A549 (cell line): ENCODE measurements around the gene PLEKHD1. TPM values are rescaled to one million over a fixed set of nuclear protein-coding genes. Genes with fewer than 3 reads are reported as not detected.

ENCODE experiments used
- ATAC-seq, 2 experiments: fragments of 200-7000 bp in 1 of 2; fragments of >200 bp in 1 of 2; cut with Nextera tagmentation in 1 of 2; cut with Tn5 transposase in 1 of 2; 3 replicates each; pipeline versions ENCODE4 v1.8.0 to v1.9.1; 2018 to 2020; ENCODE audit warnings: mild to moderate bottlenecking in 1 of 2, moderate library complexity in 1 of 2
- CTCF ChIA-PET: fragments of 300-600 bp; sonication (Branson Sonifier 250); formaldehyde crosslinking; extraction: SDS; loops from one replicate; lab custom pipeline; 2021; ENCODE audit warnings: antibody characterized with exemption, inconsistent platforms; lab: Yijun Ruan, JAX
- POLR2A ChIA-PET: fragments of 350-600 bp; formaldehyde crosslinking; extraction: SDS; loops from one replicate; lab custom pipeline; 2021; ENCODE audit warnings: antibody characterized with exemption, inconsistent platforms; lab: Yijun Ruan, JAX
- DNase-seq, 2 experiments: peaks; one replicate each; pipeline versions ENCODE4 v3.0.0 to v3.0.0-alpha.2; 2011 to 2016; ENCODE audit warnings: low read depth in 1 of 2, low spot score in 1 of 2
- FAIRE-seq: peaks from 2 replicates; lab custom pipeline; 2011; peaks lifted over from hg19 to GRCh38; lab: Jason Lieb, UNC
- H3K27ac ChIP-seq, 2 experiments: fragments of >200 bp; sonication (Bioruptor Twin); formaldehyde crosslinking; 3 replicates each; pipeline ENCODE4 v1.5.1; 2016 to 2017
- H3K4me1 ChIP-seq: fragments of >200 bp; sonication (Bioruptor Twin); formaldehyde crosslinking; 3 replicates; pipeline ENCODE4 v1.6.1; 2016
- H3K4me2 ChIP-seq: fragments of >200 bp; sonication (Bioruptor Twin); formaldehyde crosslinking; 3 replicates; pipeline ENCODE4 v1.6.1; 2016
- H3K4me3 ChIP-seq: fragments of >200 bp; sonication (Bioruptor Twin); formaldehyde crosslinking; 3 replicates; pipeline ENCODE4 v1.5.1; 2016
- H3K9me3 ChIP-seq: fragments of >200 bp; sonication (Bioruptor Twin); formaldehyde crosslinking; 3 replicates; pipeline ENCODE4 v1.6.1; 2016
- ATOH8 ChIP-seq: fragments of 250-450 bp; sonication (Bioruptor Pico); IDR thresholded peaks from 2 replicates; pipeline ENCODE4 v1.5.0; 2020; ENCODE audit warnings: low read depth, mild to moderate bottlenecking, moderate library complexity
- CBX2 ChIP-seq: fragments of 200-600 bp; sonication (generic); IDR thresholded peaks from 2 replicates; pipeline ENCODE4 v1.6.1; 2016; ENCODE audit warnings: low read depth, mild to moderate bottlenecking, borderline replicate concordance
- CBX8 ChIP-seq: fragments of 200-600 bp; sonication (generic); IDR thresholded peaks from 2 replicates; pipeline ENCODE4 v1.6.1; 2016
- CEBPB ChIP-seq, 2 experiments: fragments of >200 bp in 1 of 2; sonication (Bioruptor Twin) in 1 of 2; formaldehyde crosslinking in 1 of 2; IDR thresholded peaks; 2 replicates each; pipeline ENCODE4 v1.6.1; 2012 to 2016
- CHD2 ChIP-seq: fragments of 150-350 bp; IDR thresholded peaks from 2 replicates; pipeline ENCODE4 v1.6.1; 2014; ENCODE audit warnings: low read length; ENCODE audit not compliant: partially characterized antibody
- CHD4 ChIP-seq: fragments of 200-600 bp; sonication (generic); IDR thresholded peaks from 2 replicates; pipeline ENCODE4 v1.6.1; 2016; ENCODE audit warnings: antibody characterized with exemption, mild to moderate bottlenecking, borderline replicate concordance
- EHF ChIP-seq: fragments of 250-450 bp; sonication (Bioruptor Pico); IDR thresholded peaks from 2 replicates; pipeline ENCODE4 v1.5.0; 2020; ENCODE audit warnings: mild to moderate bottlenecking
- EHMT2 ChIP-seq: fragments of 200-600 bp; sonication (generic); IDR thresholded peaks from 2 replicates; pipeline ENCODE4 v1.6.1; 2016; ENCODE audit warnings: antibody characterized with exemption, low read depth, mild to moderate bottlenecking, moderate library complexity
- ELK1 ChIP-seq: fragments of 150-350 bp; IDR thresholded peaks from 2 replicates; pipeline ENCODE4 v1.6.1; 2014; ENCODE audit warnings: low read depth, mild to moderate bottlenecking, low read length
- EP300 ChIP-seq, 2 experiments: fragments of >200 bp; sonication (Bioruptor Twin); formaldehyde crosslinking; IDR thresholded peaks; 2 replicates in 1 of 2; 3 replicates in 1 of 2; pipeline ENCODE4 v1.6.1; 2016 to 2017
- FOSB ChIP-seq: fragments of 250-450 bp; sonication (Bioruptor Pico); IDR thresholded peaks from 2 replicates; pipeline ENCODE4 v1.5.0; 2020; ENCODE audit warnings: mild to moderate bottlenecking, moderate library complexity
- FOSL2 ChIP-seq, 2 experiments: fragments of 450-650 bp in 1 of 2; fragments of >200 bp in 1 of 2; sonication (Bioruptor Twin) in 1 of 2; formaldehyde crosslinking; IDR thresholded peaks; 2 replicates each; pipeline versions ENCODE4 v1.5.0 to v1.6.1; 2016 to 2020; ENCODE audit warnings: mild to moderate bottlenecking in 1 of 2, moderate library complexity in 1 of 2
- HDAC2 ChIP-seq: fragments of 200-600 bp; sonication (generic); IDR thresholded peaks from 2 replicates; pipeline ENCODE4 v1.6.1; 2016
- HOXB13 ChIP-seq: fragments of 250-450 bp; sonication (Bioruptor Pico); IDR thresholded peaks from 2 replicates; pipeline ENCODE4 v1.5.0; 2020; ENCODE audit warnings: low read depth, mild to moderate bottlenecking, moderate library complexity
- JUN ChIP-seq, 2 experiments: fragments of >200 bp; sonication (Bioruptor Twin); formaldehyde crosslinking; IDR thresholded peaks; 2 replicates in 1 of 2; 3 replicates in 1 of 2; pipeline ENCODE4 v1.6.1; 2016 to 2017
- KDM1A ChIP-seq: fragments of 200-600 bp; sonication (generic); IDR thresholded peaks from 2 replicates; pipeline ENCODE4 v1.6.1; 2016; ENCODE audit warnings: low read depth, mild to moderate bottlenecking
- MAX ChIP-seq: IDR thresholded peaks from 2 replicates; pipeline ENCODE4 v1.6.1; 2012
- MAZ ChIP-seq: fragments of 150-350 bp; IDR thresholded peaks from 2 replicates; pipeline ENCODE4 v1.6.1; 2014; ENCODE audit warnings: antibody characterized with exemption, low read depth, low read length, borderline replicate concordance
- MYC ChIP-seq: IDR thresholded peaks from 2 replicates; pipeline ENCODE4 v1.6.1; 2012; ENCODE audit warnings: mild to moderate bottlenecking, inconsistent platforms, low read length, improper control_type of control experiment, borderline replicate concordance
- NPAS2 ChIP-seq: fragments of 250-450 bp; sonication (Bioruptor Pico); IDR thresholded peaks from 2 replicates; pipeline ENCODE4 v1.8.0; 2022; ENCODE audit warnings: mild to moderate bottlenecking, moderate library complexity, borderline replicate concordance
- PHF8 ChIP-seq: fragments of 200-600 bp; sonication (generic); IDR thresholded peaks from 2 replicates; pipeline ENCODE4 v1.6.1; 2016; ENCODE audit warnings: low read depth, mild to moderate bottlenecking, antibody characterized with exemption, moderate library complexity, borderline replicate concordance
- POLR2A ChIP-seq: IDR thresholded peaks from 2 replicates; pipeline ENCODE4 v1.6.1; 2012; ENCODE audit warnings: mild to moderate bottlenecking, low read length
- POLR2AphosphoS2 ChIP-seq: conservative IDR thresholded peaks from 2 replicates; pipeline ENCODE4 v1.6.1; 2012; ENCODE audit warnings: low read length, improper control_type of control experiment, inconsistent platforms
- RAD21 ChIP-seq, 2 experiments: fragments of >200 bp in 1 of 2; sonication (Bioruptor Twin) in 1 of 2; formaldehyde crosslinking in 1 of 2; IDR thresholded peaks in 1 of 2; conservative IDR thresholded peaks in 1 of 2; 2 replicates in 1 of 2; 3 replicates in 1 of 2; pipeline ENCODE4 v1.6.1; 2012 to 2018; ENCODE audit warnings: inconsistent platforms in 1 of 2
- RCOR1 ChIP-seq: fragments of 150-350 bp; IDR thresholded peaks from 2 replicates; pipeline ENCODE4 v1.6.1; 2014; ENCODE audit warnings: antibody characterized with exemption, low read length, low read depth
- ZFP36 ChIP-seq: fragments of 450-650 bp; IDR thresholded peaks from 2 replicates; pipeline ENCODE4 v1.6.1; 2014; ENCODE audit warnings: borderline replicate concordance; ENCODE audit not compliant: partially characterized antibody
- ZNF302 ChIP-seq: fragments of 250-450 bp; sonication (Bioruptor Pico); IDR thresholded peaks from 2 replicates; pipeline ENCODE4 v1.9.0; 2021; ENCODE audit warnings: inconsistent platforms, mild to moderate bottlenecking, moderate library complexity
- ZSCAN20 ChIP-seq: fragments of 250-450 bp; sonication (Bioruptor Pico); IDR thresholded peaks from 2 replicates; pipeline ENCODE4 v1.8.0; 2022; ENCODE audit warnings: mild to moderate bottlenecking, moderate library complexity
- WGBS: methylation state at CpG from one replicate; pipeline ENCODE4 v1.1.6; 2017; ENCODE audit errors: missing lambda C conversion rate; 5-methylcytosine and 5-hydroxymethylcytosine counted together
- polyA plus RNA-seq, 4 experiments: library from polyadenylated mRNA; depleted of rRNA in 3 of 4; stranded (reverse); fragments of >200 nt; fragmentation: RNase III in 1 of 4; extraction: RNeasy Plus Mini Kit Qiagen cat#74134 plus additional on column Dnase treatment in 1 of 4; gene quantifications; 2 replicates in 3 of 4; 3 replicates in 1 of 4; pipeline ENCODE4 v1.2.3, GENCODE V29; 2011 to 2017

The PLEKHD1 gene
- polyA plus RNA-seq, 2 of the 4 experiments (the other 2 are of a cell fraction): 0.01 to 0.04 TPM

- DNase-seq (no peak), ATAC-seq (no peak), FAIRE-seq (no peak)
- H3K27ac ChIP-seq: no peak overlapping the region
- no peak overlapping the region for H3K4me3 ChIP-seq
- POLR2A ChIA-PET: no interaction called here
- no peaks in the 10 kb centered on the region for H3K9me3 ChIP-seq
- CTCF ChIA-PET: interaction anchor here (0.8 to 1.9 kb wide), 6 partner anchors 13 to 257 kb away, joined by 3 to 6 read pairs (median 4); no protein-coding TSS in a partner anchor
- 61% methylated on average over 3 of the region's 5 CpGs for WGBS
- no peak overlapping the region for H3K4me2 ChIP-seq
- no peaks in the 10 kb centered on the region for H3K4me1 ChIP-seq
- TF ChIP-seq FOSB (CRISPR knock-in tag): no peak
Measured at GRCh38 chr14:69500096-69500495, 15.6 kb downstream of the PLEKHD1 start.

GRCh38 chr14:69500736-69501135, 16.2 kb downstream of the PLEKHD1 start:
- no peak overlapping the region for H3K4me3 ChIP-seq
- no peak for FAIRE-seq
- WGBS: 72% methylated on average over 4 of the region's 4 CpGs
- ChIA-PET CTCF (interaction anchor here (0.8 to 1.9 kb wide), 6 partner anchors 14 to 259 kb away, joined by 3 to 6 read pairs (median 4); no protein-coding TSS in a partner anchor), POLR2A (no interaction called here)
- no peak overlapping the region for H3K27ac ChIP-seq
- H3K4me1 ChIP-seq: no peaks in the 10 kb centered on the region
- H3K4me2 ChIP-seq: no peak overlapping the region
- ATAC-seq: no peak
- TF ChIP-seq PHF8 (no peak), HOXB13 (CRISPR knock-in tag) (no peak), ZFP36 (no peak), HDAC2 (no peak), CHD2 (no peak), ATOH8 (CRISPR knock-in tag) (no peak), CBX2 (no peak), ZNF302 (no peak), POLR2AphosphoS2 (no peak), MYC (no peak), EP300 (IDR thresholded peaks at IDR 0.05) (no peak), EHMT2 (no peak)
- H3K9me3 ChIP-seq: no peaks in the 10 kb centered on the region
- DNase-seq: no peak

- ATAC-seq: no peak
- POLR2A ChIA-PET: no interaction called here
- no peaks in the 10 kb centered on the region for H3K4me1 ChIP-seq
- H3K27ac ChIP-seq: no peak overlapping the region
- WGBS: 69% methylated on average over 4 of the region's 4 CpGs
- no peak for FAIRE-seq
- no peaks in the 10 kb centered on the region for H3K9me3 ChIP-seq
- H3K4me2 ChIP-seq: no peak overlapping the region
- TF ChIP-seq ZNF302 (no peak), POLR2A (no peak), RCOR1 (no peak), HDAC2 (no peak)
- CTCF ChIA-PET: interaction anchor here (1.4 to 1.7 kb wide), 3 partner anchors 14 to 260 kb away, joined by 3 to 4 read pairs (median 3); no protein-coding TSS in a partner anchor
- no peak overlapping the region for H3K4me3 ChIP-seq
- no peak for DNase-seq
Measured at GRCh38 chr14:69501423-69501838, 16.9 kb downstream of the PLEKHD1 start.

- no peak for ATAC-seq
- Histone ChIP-seq H3K9me3 (no peaks in the 10 kb centered on the region), H3K27ac (no peak overlapping the region), H3K4me1 (no peaks in the 10 kb centered on the region), H3K4me3 (no peak overlapping the region), H3K4me2 (no peak overlapping the region)
- ChIA-PET CTCF (interaction anchor here (0.9 to 5.6 kb wide), 8 partner anchors 11 to 80 kb away, joined by 3 to 42 read pairs (median 9); partner anchors contain the start of genes CCDC177 and PLEKHD1), POLR2A (no interaction called here)
- no peak for FAIRE-seq
- 94% methylated on average over 1 of the region's 1 CpG for WGBS
- TF ChIP-seq MAZ (no peak), RAD21 (conservative IDR thresholded peaks at IDR 0.05 in 1 of 2, IDR thresholded peaks at IDR 0.05 in 1 of 2) (no peak), FOSL2 (IDR thresholded peaks at IDR 0.05) (no peak), FOSL2 (CRISPR knock-in tag; IDR thresholded peaks at IDR 0.05) (no peak), EHF (CRISPR knock-in tag) (no peak), CEBPB (IDR thresholded peaks at IDR 0.05) (no peak), ELK1 (no peak), NPAS2 (CRISPR knock-in tag) (no peak), ZSCAN20 (no peak), MAX (no peak), KDM1A (no peak), JUN (IDR thresholded peaks at IDR 0.05) (no peak), RCOR1 (no peak), CHD4 (no peak), CBX8 (no peak)
- no peak for DNase-seq
Measured at GRCh38 chr14:69504775-69505174, 20.2 kb downstream of the PLEKHD1 start.
